H9 (cell line): Measurements from ENCODE around the gene TSPAN18. TPM values are rescaled to one million over a fixed set of nuclear protein-coding genes. Genes with fewer than 3 reads are reported as not detected.

ENCODE experiments used
- DNase-seq: peaks from one replicate; pipeline ENCODE4 v3.0.0-alpha.2; 2017
- H2AFZ ChIP-seq: one replicate; pipeline ENCODE4 v1.6.1; 2013; ENCODE audit warnings: mild to moderate bottlenecking, low read length, control low read depth, moderate library complexity
- H2AK5ac ChIP-seq: 2 replicates; pipeline ENCODE4 v1.6.1; 2013; ENCODE audit warnings: low read length, control low read depth, mixed read lengths; ENCODE audit not compliant: insufficient read length
- H2BK120ac ChIP-seq: one replicate; pipeline ENCODE4 v1.6.1; 2013; ENCODE audit warnings: low read depth, mild to moderate bottlenecking, low read length, control low read depth, inconsistent platforms; ENCODE audit not compliant: poor library complexity, severe bottlenecking
- H2BK12ac ChIP-seq: 2 replicates; pipeline ENCODE4 v1.6.1; 2013; ENCODE audit warnings: low read length, control low read depth, mixed read lengths, low read depth; ENCODE audit not compliant: insufficient read length
- H2BK15ac ChIP-seq: 2 replicates; pipeline ENCODE4 v1.6.1; 2013; ENCODE audit warnings: low read depth, low read length, control low read depth
- H2BK20ac ChIP-seq: one replicate; pipeline ENCODE4 v1.6.1; 2013; ENCODE audit warnings: low read depth, mild to moderate bottlenecking, low read length, control low read depth, inconsistent platforms; ENCODE audit not compliant: poor library complexity, severe bottlenecking
- H2BK5ac ChIP-seq: 2 replicates; pipeline ENCODE4 v1.6.1; 2013; ENCODE audit warnings: low read length, control low read depth, mixed read lengths; ENCODE audit not compliant: insufficient read length
- H3K14ac ChIP-seq: 2 replicates; pipeline ENCODE4 v1.6.1; 2013; ENCODE audit warnings: low read length, control low read depth; ENCODE audit not compliant: insufficient read depth
- H3K18ac ChIP-seq: 2 replicates; pipeline ENCODE4 v1.6.1; 2013; ENCODE audit warnings: low read depth, mild to moderate bottlenecking, mixed read lengths, low read length, control low read depth; ENCODE audit not compliant: insufficient read length
- H3K23ac ChIP-seq: 2 replicates; pipeline ENCODE4 v1.6.1; 2013; ENCODE audit warnings: low read length, control low read depth, mixed read lengths, low read depth; ENCODE audit not compliant: insufficient read length
- H3K23me2 ChIP-seq: 2 replicates; pipeline ENCODE4 v1.6.1; 2013; ENCODE audit warnings: low read depth, mild to moderate bottlenecking, mixed read lengths, low read length, control low read depth; ENCODE audit not compliant: insufficient read length, poor library complexity, severe bottlenecking
- H3K27ac ChIP-seq: 2 replicates; pipeline ENCODE4 v1.5.1; 2013; ENCODE audit warnings: low read length, control low read depth, mixed read lengths, low read depth; ENCODE audit not compliant: insufficient read length
- H3K27me3 ChIP-seq: 2 replicates; pipeline ENCODE4 v1.6.1; 2013; ENCODE audit warnings: low read length, control low read depth, inconsistent platforms; ENCODE audit not compliant: insufficient read depth
- H3K4ac ChIP-seq: 2 replicates; pipeline ENCODE4 v1.6.1; 2013; ENCODE audit warnings: low read depth, mild to moderate bottlenecking, control low read depth, inconsistent platforms, low read length, moderate library complexity
- H3K4me1 ChIP-seq: 2 replicates; pipeline ENCODE4 v1.6.1; 2013; ENCODE audit warnings: low read length, control low read depth, inconsistent platforms; ENCODE audit not compliant: insufficient read depth
- H3K4me2 ChIP-seq: 2 replicates; pipeline ENCODE4 v1.6.1; 2013; ENCODE audit warnings: low read length, control low read depth, mixed read lengths; ENCODE audit not compliant: insufficient read length, insufficient read depth
- H3K56ac ChIP-seq: 2 replicates; pipeline ENCODE4 v1.6.1; 2013; ENCODE audit warnings: low read depth, mild to moderate bottlenecking, mixed read lengths, low read length, control low read depth; ENCODE audit not compliant: insufficient read length
- H3K79me1 ChIP-seq: 2 replicates; pipeline ENCODE4 v1.6.1; 2013; ENCODE audit warnings: low read depth, mild to moderate bottlenecking, moderate library complexity, low read length, control low read depth, inconsistent platforms; ENCODE audit not compliant: insufficient read depth, poor library complexity, severe bottlenecking
- H3K79me2 ChIP-seq: 2 replicates; pipeline ENCODE4 v1.6.1; 2013; ENCODE audit warnings: low read length, control low read depth, inconsistent platforms; ENCODE audit not compliant: insufficient read depth
- H3K9ac ChIP-seq: 2 replicates; pipeline ENCODE4 v1.6.1; 2013; ENCODE audit warnings: low read length, control low read depth, mixed read lengths; ENCODE audit not compliant: insufficient read length; ENCODE audit errors: extremely low read depth
- H3K9me3 ChIP-seq: one replicate; pipeline ENCODE4 v1.6.1; 2013; ENCODE audit warnings: low read depth, low read length, inconsistent platforms; ENCODE audit not compliant: control insufficient read depth
- H3T11ph ChIP-seq: one replicate; pipeline ENCODE4 v1.6.1; 2013; ENCODE audit warnings: mild to moderate bottlenecking, low read length, control low read depth, inconsistent platforms
- H4K20me1 ChIP-seq: one replicate; pipeline ENCODE4 v1.6.1; 2013; ENCODE audit not compliant: control insufficient read depth, insufficient read length, insufficient read depth
- H4K5ac ChIP-seq: 2 replicates; pipeline ENCODE4 v1.6.1; 2013; ENCODE audit warnings: low read depth, mild to moderate bottlenecking, mixed read lengths, low read length, control low read depth; ENCODE audit not compliant: insufficient read length
- H4K8ac ChIP-seq: replicated peaks from 2 replicates; pipeline ENCODE4 v1.6.1; 2013; ENCODE audit warnings: low read length, control low read depth, mixed read lengths, low read depth; ENCODE audit not compliant: insufficient read length
- H4K91ac ChIP-seq: 2 replicates; pipeline ENCODE4 v1.6.1; 2013; ENCODE audit warnings: low read depth, mild to moderate bottlenecking, moderate library complexity, mixed read lengths, low read length, control low read depth; ENCODE audit not compliant: insufficient read length
- H3K27ac Mint-ChIP-seq, 3 experiments: 2 replicates in 2 of 3; 3 replicates in 1 of 3; pipeline ENCODE4 v1.8.0; 2020 to 2021; ENCODE audit warnings: mixed read lengths in 3 of 3, mild to moderate bottlenecking in 1 of 3, moderate library complexity in 1 of 3
- H3K27me3 Mint-ChIP-seq: 2 replicates; pipeline ENCODE4 v1.8.0; 2021; ENCODE audit warnings: low read depth, mild to moderate bottlenecking, moderate library complexity, mixed read lengths
- H3K36me3 Mint-ChIP-seq, 3 experiments: 2 replicates in 2 of 3; 3 replicates in 1 of 3; pipeline ENCODE4 v1.8.0; 2020 to 2021; ENCODE audit warnings: low read depth in 3 of 3, mixed read lengths in 3 of 3; ENCODE audit not compliant: insufficient read depth in 1 of 3
- H3K4me1 Mint-ChIP-seq, 2 experiments: 2 replicates each; pipeline ENCODE4 v1.8.0; 2020; ENCODE audit warnings: mixed read lengths in 2 of 2
- H3K4me3 Mint-ChIP-seq, 2 experiments: 2 replicates in 1 of 2; 3 replicates in 1 of 2; pipeline ENCODE4 v1.8.0; 2020 to 2021; ENCODE audit warnings: mild to moderate bottlenecking in 2 of 2, mixed read lengths in 2 of 2, moderate library complexity in 1 of 2
- H3K9me3 Mint-ChIP-seq, 2 experiments: 2 replicates in 1 of 2; 3 replicates in 1 of 2; pipeline ENCODE4 v1.8.0; 2020; ENCODE audit warnings: mild to moderate bottlenecking in 2 of 2, mixed read lengths in 2 of 2, moderate library complexity in 1 of 2
- WGBS: extraction: QIAGEN DNeasy Blood & Tissue Kit; methylation state at CpG from one replicate; pipeline ENCODE4 v1.1.7; 2013; ENCODE audit warnings: missing lambda C conversion rate, low lambda C conversion rate, mixed read lengths; ENCODE audit not compliant: insufficient read length; ENCODE audit errors: extremely low coverage; 5-methylcytosine and 5-hydroxymethylcytosine counted together
- total RNA-seq: library from RNA; stranded (reverse); gene quantifications from 2 replicates; pipeline ENCODE4 v1.2.1, GENCODE V29; 2021
- TF ChIP-seq, protein P1 (sequence below): fragments of 200-600 bp; sonication (generic); conservative IDR thresholded peaks from 3 replicates; pipeline ENCODE4 v1.8.0; 2021; ENCODE audit warnings: antibody characterized with exemption, mild to moderate bottlenecking

TSPAN18 gene
- total RNA-seq, 1 experiment from 2014 or later = 25.3 TPM

DNA sequence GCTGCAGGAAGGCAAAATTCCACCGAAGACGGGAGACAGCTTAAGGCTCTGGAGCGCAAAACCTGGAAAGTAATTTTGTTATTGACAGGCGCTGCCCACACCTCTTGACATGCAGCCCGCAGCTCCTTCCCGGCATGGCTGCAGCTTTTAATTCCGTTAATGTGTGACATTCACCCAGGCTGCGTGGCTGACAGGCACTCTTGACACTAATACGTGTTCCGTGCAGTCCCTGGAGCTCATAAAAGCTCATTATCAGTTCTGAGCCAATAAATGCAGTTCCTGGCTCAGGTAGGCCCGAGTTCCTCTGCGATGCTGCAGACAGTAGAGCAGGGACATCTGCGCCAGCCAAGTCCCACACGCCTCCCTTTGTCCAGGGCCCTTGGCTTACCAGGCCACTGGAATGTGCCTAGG lies 34.8 kb downstream of the TSPAN18 start:
- peaks cover 48% of the 10 kb centered on the region for H3K27me3 Mint-ChIP-seq
- no peak overlapping the region for H3K9ac ChIP-seq
- TF ChIP-seq, protein P1, sequence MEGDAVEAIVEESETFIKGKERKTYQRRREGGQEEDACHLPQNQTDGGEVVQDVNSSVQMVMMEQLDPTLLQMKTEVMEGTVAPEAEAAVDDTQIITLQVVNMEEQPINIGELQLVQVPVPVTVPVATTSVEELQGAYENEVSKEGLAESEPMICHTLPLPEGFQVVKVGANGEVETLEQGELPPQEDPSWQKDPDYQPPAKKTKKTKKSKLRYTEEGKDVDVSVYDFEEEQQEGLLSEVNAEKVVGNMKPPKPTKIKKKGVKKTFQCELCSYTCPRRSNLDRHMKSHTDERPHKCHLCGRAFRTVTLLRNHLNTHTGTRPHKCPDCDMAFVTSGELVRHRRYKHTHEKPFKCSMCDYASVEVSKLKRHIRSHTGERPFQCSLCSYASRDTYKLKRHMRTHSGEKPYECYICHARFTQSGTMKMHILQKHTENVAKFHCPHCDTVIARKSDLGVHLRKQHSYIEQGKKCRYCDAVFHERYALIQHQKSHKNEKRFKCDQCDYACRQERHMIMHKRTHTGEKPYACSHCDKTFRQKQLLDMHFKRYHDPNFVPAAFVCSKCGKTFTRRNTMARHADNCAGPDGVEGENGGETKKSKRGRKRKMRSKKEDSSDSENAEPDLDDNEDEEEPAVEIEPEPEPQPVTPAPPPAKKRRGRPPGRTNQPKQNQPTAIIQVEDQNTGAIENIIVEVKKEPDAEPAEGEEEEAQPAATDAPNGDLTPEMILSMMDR = no peak

More for the DNA sequence above, 34.8 kb downstream of the TSPAN18 start:
- H3K23me2 ChIP-seq = no peaks in the 10 kb centered on the region
- H3K4ac ChIP-seq = no peak overlapping the region
- no peak overlapping the region for H3K14ac ChIP-seq
- Mint-ChIP-seq H3K9me3 (peaks cover 8 to 13% of the 10 kb centered on the region in 2 experiments; a peak in 4 of 5 replicates), H3K4me1 (peaks cover 56 to 60% of the 10 kb centered on the region in 2 experiments), H3K36me3 (peaks cover 7 to 13% (median 8%) of the 10 kb centered on the region in 3 experiments; a peak in 6 of 7 replicates), H3K27ac (peak overlapping the region in 1 of 3 experiments; percentile 71; a peak in 3 of 7 replicates), H3K4me3 (no peak overlapping the region)
- H3K4me1 ChIP-seq = peaks cover 4% of the 10 kb centered on the region; the same call in 1 of the 2 replicates
- no peaks in the 10 kb centered on the region for H4K20me1 ChIP-seq
- no peak overlapping the region for H3K23ac ChIP-seq
- H3K4me2 ChIP-seq = no peak overlapping the region
- no peak overlapping the region for H2BK15ac ChIP-seq
- no peak overlapping the region for H2AK5ac ChIP-seq
- H3K27ac ChIP-seq = no peak overlapping the region
- no peak overlapping the region for H4K5ac ChIP-seq
- no peak overlapping the region for H4K91ac ChIP-seq
- no peak overlapping the region for H3K18ac ChIP-seq
- no peak overlapping the region for H3K56ac ChIP-seq
- no CpG with 5 or more reads among the region's 14 CpGs for WGBS
- H3K9me3 ChIP-seq = no peaks in the 10 kb centered on the region
- H4K8ac ChIP-seq = no peak overlapping the region
- no peak overlapping the region for H2BK12ac ChIP-seq
- no peak overlapping the region for H2BK120ac ChIP-seq
- no peak overlapping the region for H2BK20ac ChIP-seq
- H3T11ph ChIP-seq = no peak overlapping the region
- no peak overlapping the region for H2BK5ac ChIP-seq
- H2AFZ ChIP-seq = no peak overlapping the region
- H3K79me1 ChIP-seq = no peaks in the 10 kb centered on the region
- H3K27me3 ChIP-seq = no peaks in the 10 kb centered on the region; the same call in 1 of the 2 replicates
- H3K79me2 ChIP-seq = no peaks in the 10 kb centered on the region
- peak; percentile 29 for DNase-seq
